Measurements from ENCODE around the gene LHFPL3. TPM values are rescaled to one million over a fixed set of nuclear protein-coding genes. Genes with fewer than 3 reads are reported as not detected.

Gene LHFPL3
- total RNA-seq, 2 donors from 2014 or later = not detected

DNA sequence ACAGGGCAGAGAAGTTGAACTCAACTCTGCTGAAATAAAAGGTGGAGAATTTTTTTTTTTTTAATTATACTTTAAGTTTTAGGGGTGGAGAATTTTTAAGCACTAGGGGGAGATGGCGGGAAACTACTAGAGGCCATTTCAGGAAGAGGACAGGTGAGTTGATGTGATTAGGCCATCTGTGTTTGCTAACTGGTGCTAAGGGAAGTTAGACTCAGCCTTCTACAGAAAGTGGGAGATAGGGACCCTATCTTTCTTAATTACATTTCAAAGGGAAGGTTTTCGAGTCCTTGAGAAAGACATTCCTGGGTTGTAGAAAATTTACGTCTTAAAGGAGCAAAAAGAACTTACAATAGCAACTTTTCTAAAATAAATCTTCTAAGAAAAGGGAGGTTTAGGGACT, 124.8 kb downstream of the LHFPL3 start:
- no peak for DNase-seq
- no peak for ATAC-seq
- intact Hi-C loops (cut with DNase I) = no loop called here

DNA sequence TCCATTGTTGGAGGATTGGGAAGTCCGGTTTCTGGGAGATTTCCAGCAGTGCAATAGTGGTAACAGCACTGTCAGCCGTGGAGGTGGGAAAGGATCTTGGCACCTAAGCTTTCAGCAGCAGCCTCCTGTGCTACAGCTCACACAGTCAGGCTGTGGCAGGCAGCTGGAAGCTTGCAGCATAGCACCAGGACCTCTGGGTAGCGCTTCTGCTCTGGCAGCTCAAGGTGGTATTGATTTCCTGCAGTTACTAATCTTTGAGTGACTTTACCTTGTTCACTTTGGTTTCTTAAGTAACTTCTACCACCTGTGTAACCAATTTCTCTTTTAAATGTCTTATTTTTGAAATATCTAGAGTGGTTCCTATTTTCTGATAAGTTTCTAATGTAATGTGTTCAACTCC, 130.5 kb downstream of the LHFPL3 start:
- ATAC-seq = no peak
- intact Hi-C loops (cut with DNase I) = no loop called here
- DNase-seq = no peak

DNA sequence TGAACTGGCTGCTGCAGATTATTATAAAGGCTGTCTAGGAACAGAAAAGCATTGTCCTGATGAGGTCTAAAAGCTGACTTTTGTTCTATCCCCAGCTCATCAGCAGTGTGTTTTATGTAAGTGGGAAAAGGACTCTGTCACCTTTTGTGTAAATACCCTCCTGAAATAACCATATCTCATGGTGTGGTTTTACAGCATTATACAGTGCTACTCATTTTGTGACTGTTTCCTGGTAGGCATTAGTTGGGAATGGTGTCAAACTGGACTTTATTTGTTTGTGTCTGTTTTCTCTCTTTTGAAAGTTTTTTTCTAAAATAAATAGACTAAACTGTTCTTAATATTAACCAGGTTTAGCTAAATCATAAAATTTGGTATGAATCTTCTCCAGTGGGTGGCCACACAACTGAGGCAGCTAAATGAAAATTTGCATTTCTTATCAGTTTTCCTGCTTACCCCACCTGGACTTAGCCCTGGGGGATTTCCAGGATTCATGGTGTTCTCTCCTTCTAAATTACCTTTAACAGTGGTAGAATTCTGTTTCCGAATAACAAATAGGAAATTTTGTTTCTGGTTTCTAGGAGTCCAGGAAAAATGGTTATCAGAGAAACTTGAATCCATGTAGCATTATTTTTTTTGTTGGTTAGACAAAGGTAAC, 140.9 kb downstream of the LHFPL3 start:
- no peak for ATAC-seq
- no peak for DNase-seq
- intact Hi-C loops (cut with DNase I) = no loop called here

DNA sequence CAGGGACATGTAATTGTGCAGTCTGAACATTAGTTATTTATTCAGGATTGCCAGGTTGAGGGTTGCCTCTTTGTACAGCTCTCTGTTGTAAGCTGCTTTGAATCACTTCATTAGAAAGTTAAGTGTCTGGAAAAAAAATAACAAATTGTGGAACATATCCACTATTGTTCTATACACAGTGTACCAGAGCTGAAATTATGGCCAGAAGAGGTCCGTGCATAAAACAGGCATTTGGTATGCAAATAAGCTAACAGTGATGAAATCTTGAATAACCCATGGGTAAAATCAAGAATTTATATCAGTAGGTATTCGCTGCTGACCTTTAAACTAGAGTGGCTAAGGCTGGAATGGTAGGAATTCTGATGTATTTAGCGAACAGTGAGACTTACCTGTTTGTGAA, 152.1 kb downstream of the LHFPL3 start:
- DNase-seq (no peak), ATAC-seq (no peak)
- intact Hi-C loops (cut with DNase I) = no loop called here

DNA sequence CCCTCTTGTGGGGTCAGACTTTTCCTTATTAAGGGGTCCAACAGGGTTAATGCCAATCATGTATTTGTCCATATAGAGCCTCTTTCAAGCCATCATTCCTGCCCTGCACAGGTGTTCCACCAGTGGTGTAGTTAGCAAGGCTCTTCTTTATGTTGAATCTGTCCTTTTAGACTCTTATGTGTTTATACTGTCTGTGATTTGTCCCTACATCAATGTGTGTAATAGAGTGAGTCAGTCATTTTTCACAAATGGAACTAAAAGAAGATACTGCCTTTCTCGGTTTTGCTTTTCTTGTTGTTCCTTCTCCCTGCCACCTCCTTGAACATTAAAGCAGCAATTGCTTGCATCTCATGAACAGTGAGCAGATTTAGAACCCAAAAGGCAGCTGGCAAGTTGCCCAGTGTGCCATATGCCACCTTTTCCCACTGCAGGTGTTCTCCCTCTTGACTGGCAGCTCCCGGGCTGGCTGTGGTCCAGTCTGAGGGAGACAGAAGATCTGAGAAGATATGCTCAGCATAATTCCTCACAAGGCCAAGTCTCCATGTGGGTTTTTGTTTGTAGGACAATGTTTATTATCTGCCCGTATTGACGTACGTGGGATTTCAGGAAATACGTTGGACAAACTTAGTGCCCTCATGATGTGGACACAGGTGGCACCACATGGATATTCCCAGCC, 154.1 kb downstream of the LHFPL3 start:
- DNase-seq (no peak), ATAC-seq (no peak)
- intact Hi-C loops (cut with DNase I) = no loop called here

DNA sequence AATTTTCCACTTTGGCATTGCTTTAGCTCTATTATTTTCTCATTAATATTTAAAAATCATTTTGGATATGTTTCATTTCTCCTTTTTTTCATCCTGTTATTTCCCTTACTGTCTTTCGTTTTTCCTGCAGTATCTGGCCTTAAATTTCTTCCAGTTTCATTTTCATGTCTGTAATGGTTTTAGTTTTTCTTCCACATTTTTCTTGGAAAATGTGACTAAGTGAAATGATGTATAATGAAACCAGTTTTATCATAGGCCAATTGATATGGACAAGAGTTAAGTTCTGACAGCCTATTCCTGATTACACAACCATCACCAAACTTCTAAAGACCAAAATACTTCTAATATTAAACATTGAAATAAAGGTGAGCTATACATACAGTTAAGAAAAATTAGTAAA, 158.5 kb downstream of the LHFPL3 start:
- ATAC-seq (peak in 1 of 2 donors; percentile 31), DNase-seq (no peak)
- intact Hi-C loops (cut with DNase I) = no loop called here

DNA sequence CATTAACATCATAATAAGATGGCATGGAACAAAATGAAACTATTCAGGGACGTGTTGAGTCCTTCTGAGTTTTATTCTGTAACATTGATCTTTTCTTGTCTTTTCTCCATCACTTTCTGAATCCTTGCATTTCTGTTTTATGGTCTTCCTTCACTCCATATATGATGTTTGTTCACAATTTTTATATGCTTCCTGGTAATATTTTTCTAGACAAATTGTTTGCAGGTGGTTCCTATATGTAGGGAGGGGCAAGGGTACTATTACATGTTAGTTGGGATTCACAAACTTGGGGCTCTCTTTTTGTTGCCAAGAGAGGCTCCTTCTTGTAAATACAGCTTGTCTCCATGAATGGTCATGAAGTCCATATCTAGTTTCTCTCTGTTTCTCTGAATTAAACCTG, 159.2 kb downstream of the LHFPL3 start:
- intact Hi-C loops (cut with DNase I) = no loop called here
- ATAC-seq (no peak), DNase-seq (no peak)

DNA sequence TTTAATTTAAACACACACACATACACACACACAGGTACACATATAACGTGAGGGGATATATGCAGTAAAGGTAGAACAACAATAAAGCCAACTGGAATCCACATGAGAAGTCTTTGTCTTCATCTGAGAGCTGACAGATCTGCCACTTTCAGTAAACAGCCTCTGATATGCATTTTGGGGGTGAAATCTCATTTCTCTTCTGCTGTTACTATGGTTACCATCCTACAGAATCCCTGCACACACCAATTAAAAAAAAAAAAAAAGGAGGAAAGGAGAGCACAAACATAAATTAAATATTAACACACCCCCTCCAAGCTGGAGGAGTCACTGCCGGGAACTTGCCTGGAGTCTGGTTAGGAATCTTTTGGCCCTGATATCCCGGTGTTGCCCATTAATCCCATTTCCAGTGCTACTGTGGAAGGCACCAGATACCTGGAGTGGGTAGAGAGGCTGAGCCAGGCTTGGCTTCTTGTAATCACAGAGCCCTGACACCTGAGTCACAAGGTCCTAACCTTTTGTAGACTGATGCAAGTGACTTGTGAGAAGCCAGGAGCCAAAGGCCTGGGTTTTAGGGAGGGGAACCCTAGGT, 169.1 kb downstream of the LHFPL3 start:
- ATAC-seq = no peak
- no peak for DNase-seq
- intact Hi-C loops (cut with DNase I) = no loop called here

DNA sequence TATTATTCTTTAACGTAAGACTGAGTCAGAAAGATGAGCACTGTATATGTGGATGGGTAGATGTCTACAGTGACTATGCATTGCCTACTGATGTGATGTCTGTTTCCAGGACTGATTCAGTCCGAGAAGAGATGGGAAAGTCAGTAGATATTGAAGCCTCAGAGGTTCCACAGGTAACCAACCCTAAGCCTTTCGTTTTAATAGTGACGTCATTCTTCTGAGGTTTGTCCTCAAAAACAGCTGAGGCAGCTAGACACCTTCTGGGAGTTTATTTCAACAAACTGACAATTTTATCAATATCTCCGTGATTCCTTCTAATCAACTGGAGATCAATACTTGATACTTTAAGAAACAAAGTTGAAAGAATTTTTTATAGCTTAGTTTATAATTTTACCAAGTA, 171.6 kb downstream of the LHFPL3 start:
- DNase-seq = no peak
- no peak for ATAC-seq
- intact Hi-C loops (cut with DNase I) = no loop called here

DNA sequence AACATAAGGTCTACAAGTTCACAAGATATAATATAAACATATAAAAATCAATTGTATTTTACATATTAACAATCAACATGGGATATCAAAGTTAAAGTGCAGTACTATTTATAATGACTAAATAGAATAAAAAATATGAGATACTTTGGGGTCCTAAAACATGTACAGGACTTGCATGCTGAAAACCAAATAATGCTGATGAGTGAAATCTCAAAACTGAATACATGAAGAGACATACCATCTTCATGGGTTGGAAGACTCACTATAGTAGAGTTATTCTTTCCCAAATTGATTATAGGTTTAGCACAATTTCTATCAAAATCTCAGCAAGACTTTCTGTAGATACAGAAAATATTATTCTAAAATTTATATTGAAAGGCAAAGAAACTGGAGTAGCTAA, 181.5 kb downstream of the LHFPL3 start:
- intact Hi-C loops (cut with DNase I) = no loop called here
- no peak for ATAC-seq

DNA sequence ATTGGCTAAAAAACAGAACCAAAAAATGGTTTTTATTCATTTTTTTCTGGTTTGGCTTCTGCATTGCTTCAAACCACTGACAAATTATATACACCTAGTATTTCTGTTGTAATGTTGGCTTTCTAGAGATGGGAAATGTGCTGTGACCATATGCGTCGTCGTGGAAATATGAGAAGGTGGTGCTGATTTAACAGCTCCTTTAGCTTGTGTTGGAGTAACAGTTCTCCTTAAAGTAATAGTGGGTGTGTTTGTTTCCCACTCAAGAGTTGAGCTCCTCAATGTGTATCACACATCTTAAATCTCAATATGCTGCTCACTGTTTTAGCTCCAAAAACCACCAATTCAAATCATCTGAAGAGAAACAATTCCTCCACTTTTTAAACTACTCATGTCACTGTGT, 196.4 kb downstream of the LHFPL3 start:
- intact Hi-C loops (cut with DNase I) = no loop called here
- DNase-seq = no peak
- no peak for ATAC-seq

More for the DNA sequence above, 181.5 kb downstream of the LHFPL3 start:
- DNase-seq = no peak

DNA sequence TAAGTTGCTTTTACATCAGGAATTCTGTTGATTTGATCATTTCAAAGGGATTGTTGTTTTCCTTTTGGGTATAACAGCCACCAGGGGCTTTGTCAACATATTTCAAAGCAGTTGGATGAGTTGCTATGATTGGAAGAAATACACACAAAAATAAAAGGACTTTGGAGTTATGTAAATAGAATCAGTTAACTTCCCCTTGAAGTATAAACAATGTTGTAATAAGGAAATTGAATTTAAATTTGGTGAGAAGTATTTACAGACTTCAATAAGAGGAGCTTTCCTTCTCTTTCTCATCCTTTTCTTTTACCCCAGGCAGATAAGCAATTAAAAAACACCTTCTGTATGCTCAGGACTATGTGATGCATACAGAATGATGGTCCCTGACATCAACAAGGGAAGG, 199.7 kb downstream of the LHFPL3 start:
- DNase-seq = no peak
- intact Hi-C loops (cut with DNase I) = no loop called here
- ATAC-seq = no peak

DNA sequence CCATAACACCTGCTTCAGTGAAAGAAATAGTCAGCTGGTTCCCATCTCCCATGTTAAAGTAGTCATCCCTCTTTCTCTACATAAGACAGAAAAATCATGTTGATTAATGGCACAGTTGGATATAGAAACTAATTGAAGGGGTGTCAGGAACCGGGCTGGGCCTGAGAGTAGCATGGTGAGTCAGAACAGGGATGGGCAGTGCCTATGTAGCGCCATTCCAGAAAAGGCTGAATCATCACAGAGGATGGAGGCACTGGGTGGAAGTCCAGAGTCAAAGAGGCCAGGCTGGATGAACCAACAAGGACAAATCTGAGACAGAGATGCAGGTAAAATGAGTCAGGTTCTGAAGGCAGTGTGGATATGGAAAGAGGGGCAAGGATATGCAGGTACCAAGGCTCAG, 201.2 kb downstream of the LHFPL3 start:
- no peak for ATAC-seq
- intact Hi-C loops (cut with DNase I) = no loop called here
- no peak for DNase-seq

DNA sequence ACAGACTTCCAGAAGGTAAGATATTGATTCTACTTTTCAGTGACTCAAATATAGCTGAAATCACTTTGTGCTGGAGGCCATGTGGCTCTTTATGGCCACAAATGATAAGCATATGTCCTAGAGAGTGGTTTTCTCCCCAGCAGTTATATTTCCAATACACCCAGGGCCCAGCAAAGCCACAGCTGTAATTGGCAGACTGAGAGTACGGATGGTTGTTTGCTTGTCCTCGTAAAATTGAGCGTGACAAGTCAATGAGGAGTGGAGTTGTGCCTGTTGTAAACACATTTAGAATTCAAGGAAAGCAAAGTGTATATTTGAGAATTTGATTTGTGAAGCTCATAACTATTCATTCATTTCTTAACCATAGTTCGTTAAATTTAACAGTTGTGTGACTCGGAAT, 201.8 kb downstream of the LHFPL3 start:
- DNase-seq = no peak
- no peak for ATAC-seq
- intact Hi-C loops (cut with DNase I) = no loop called here

DNA sequence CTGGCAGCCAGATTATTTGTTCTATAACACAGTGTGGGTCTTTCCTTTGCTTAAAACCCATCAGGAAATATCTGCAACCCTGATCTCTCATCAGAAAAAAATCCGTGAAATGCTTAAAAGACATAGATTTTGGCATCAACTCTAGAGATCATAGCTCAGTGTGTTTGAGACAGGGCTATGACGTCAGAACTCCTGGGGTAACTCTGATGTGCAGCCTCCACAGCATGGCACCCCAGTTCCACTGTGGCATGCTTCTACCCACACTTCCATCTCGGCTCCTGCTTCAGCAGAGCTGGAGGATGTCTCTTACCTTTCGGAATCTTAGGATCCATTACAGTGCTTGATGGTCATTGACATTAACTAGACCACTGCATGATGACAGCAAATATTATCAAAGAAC, 205.7 kb downstream of the LHFPL3 start:
- ATAC-seq (no peak), DNase-seq (no peak)
- intact Hi-C loops (cut with DNase I) = no loop called here

DNA sequence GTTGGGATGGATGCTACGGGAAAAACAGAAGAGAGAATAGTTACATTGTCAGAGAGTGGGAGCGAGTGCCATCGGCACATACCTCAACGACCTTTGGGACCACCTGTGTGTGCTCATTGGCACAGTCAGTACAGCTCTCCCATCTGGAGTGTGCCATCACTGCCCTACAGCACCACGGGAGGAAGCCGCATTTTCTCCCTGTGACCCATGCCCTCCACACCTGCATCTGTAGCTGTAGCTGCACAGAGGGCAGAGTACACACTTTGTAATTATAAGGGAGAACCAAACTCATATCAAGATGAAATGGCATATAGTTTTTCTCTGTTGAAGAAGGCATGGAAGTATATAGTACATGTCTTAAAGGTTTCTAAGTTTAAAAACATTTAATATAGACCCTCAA, 207.4 kb downstream of the LHFPL3 start:
- ATAC-seq = no peak
- no peak for DNase-seq
- intact Hi-C loops (cut with DNase I) = no loop called here

DNA sequence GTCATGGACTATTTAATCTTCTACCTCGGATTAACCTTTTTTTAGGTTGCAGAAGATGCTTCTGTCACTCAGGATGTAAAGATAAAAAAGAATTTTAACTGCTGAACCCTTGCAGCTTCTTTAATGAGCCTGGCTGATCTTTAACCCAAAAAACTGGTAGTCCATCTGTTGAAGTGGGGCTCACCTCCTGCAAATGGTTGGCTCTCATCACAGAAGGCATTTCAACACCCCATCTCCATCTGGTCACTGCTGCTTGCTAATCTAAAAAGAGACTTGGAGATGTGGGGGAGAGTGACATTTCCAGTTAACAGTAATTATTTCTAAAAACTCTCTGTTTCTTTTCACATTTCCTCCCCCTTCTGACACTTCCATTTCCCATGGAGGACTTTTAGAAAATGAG, 208.6 kb downstream of the LHFPL3 start:
- DNase-seq (no peak), ATAC-seq (no peak)
- intact Hi-C loops (cut with DNase I) = no loop called here

DNA sequence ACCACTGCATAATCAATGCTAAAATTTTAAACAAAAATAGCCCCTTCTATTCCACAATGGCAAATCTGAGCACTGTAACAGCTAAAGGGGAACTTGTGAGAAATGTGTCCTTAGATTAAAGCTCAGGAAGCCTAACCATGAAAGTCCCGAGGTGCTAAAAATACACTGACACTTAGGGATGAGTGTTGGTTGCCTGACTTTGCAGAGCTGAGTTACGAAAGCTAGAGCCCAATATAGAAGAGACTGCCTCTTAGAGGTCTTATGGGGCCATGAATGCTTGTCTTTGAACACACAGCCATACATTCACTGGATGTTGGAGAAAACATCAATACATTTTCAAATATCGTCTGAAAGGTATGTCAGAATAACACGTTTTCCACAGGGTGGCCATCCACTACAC, 209.7 kb downstream of the LHFPL3 start:
- ATAC-seq (peak; percentile 69 to 86), DNase-seq (no peak)
- intact Hi-C loops (cut with DNase I) = no loop called here

DNA sequence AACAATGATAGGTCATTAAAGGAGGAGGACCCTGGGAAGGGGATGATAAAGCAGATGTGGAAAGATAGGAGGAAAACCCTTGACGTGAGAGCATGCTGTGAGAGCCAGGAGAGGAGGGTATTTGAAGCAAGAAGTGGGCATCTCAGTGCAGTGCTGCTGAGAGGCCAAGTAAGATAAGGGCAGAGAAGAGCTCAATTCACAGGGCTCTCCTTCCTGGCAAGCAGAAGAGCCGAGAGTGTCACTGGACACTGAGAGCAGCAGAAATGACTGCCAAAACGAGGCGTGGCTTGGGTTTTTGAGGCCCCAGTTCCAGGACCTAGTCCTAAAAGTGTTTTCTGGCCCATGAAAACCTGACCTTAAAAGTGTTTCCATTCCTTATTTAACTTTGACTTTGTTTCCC, 213.5 kb downstream of the LHFPL3 start:
- DNase-seq (no peak), ATAC-seq (peak; percentile 30 to 69)
- intact Hi-C loops (cut with DNase I) = no loop called here

DNA sequence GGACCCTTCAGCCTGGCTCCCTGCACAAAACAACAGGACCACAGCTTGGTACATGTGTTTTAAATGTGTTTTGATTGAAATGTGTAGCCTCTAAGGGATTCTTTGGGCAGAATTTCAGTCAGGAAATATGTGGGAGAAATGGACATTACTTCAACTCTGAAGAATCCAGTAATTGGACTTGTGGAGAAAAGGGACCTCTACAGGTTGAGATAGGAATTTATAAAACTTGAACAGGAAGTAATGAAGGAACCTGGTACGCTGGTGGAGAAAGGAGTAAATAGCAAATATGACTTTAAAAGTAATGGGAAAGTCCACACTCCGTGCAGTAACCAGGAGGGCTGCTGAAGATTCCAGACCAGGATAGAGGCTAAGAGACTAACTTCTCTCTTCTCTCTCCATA, 220.5 kb downstream of the LHFPL3 start:
- ATAC-seq (no peak), DNase-seq (no peak)
- intact Hi-C loops (cut with DNase I) = no loop called here

DNA sequence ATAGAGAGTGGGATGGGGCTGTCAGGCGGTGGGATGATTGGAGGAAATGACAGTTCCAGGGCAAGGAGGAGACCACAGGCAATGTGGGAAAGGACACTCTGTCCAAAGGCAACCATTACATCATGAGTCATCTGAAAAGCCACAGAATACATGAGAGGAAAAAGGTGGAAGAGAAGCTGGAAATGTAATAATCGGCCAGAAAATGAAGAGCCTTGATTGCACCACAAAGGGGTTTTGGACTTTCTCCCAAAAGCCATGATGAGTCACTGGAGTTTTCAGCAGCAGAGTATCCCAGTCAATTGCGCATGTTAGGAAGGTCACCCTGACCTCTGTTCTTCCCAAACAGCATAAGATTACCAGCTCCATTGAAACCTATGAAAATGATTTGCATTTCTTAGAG, 222.0 kb downstream of the LHFPL3 start:
- DNase-seq (no peak), ATAC-seq (no peak)
- intact Hi-C loops (cut with DNase I) = no loop called here
